ENCODE results near the gene TEK.
A peak's percentile ranks its signal among the peaks of the same experiment; 100 is the strongest.

TEK gene

GRCh38 chr9:27276193-27277030, 167.4 kb downstream of the TEK start (continued):
- TF ChIP-seq ZNF629 (tag by site-specific recombination; IDR thresholded peaks at IDR 0.05) (no peak), GLIS1 (tag by site-specific recombination; IDR thresholded peaks at IDR 0.05) (no peak), ZNF561 (tag by site-specific recombination; IDR thresholded peaks at IDR 0.05; ENCODE audit: borderline replicate concordance) (no peak), ZNF654 (tag by site-specific recombination; IDR thresholded peaks at IDR 0.05; ENCODE audit: low read depth) (peak; percentile 74)
- TF ChIP-seq, protein P1, sequence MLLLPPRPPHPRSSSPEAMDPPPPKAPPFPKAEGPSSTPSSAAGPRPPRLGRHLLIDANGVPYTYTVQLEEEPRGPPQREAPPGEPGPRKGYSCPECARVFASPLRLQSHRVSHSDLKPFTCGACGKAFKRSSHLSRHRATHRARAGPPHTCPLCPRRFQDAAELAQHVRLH (tag by site-specific recombination; IDR thresholded peaks at IDR 0.05), result no peak

- no peaks in the 10 kb centered on the region for H3K4me1 ChIP-seq (ENCODE audit: control insufficient read depth, insufficient read depth, low read length)
- POLR2A ChIA-PET, result no interaction called here
- no peak overlapping the region for H3K27ac ChIP-seq (ENCODE audit: extremely low read depth, low read depth, low read length)
- H3K9me3 ChIP-seq (ENCODE audit: control insufficient read depth, insufficient read depth, low read depth, low read length), result no peaks in the 10 kb centered on the region
- no peak overlapping the region for H3K4me3 ChIP-seq (ENCODE audit: low read depth, low read length)
- TF ChIP-seq ZBTB1 (tag by site-specific recombination; IDR thresholded peaks at IDR 0.05) (no peak), ZSCAN23 (tag by site-specific recombination; IDR thresholded peaks at IDR 0.05) (no peak), ZNF837 (tag by site-specific recombination; IDR thresholded peaks at IDR 0.05) (no peak), ZNF184 (tag by site-specific recombination; IDR thresholded peaks at IDR 0.05) (no peak), KLF7 (tag by site-specific recombination; IDR thresholded peaks at IDR 0.05; ENCODE audit: borderline replicate concordance) (no peak), RBAK (tag by site-specific recombination; IDR thresholded peaks at IDR 0.05) (no peak), ZNF76 (tag by site-specific recombination; IDR thresholded peaks at IDR 0.05; ENCODE audit: borderline replicate concordance, low read depth) (no peak), ZNF354C (tag by site-specific recombination; IDR thresholded peaks at IDR 0.05; ENCODE audit: borderline replicate concordance, low read depth) (no peak), SCRT1 (tag by site-specific recombination; IDR thresholded peaks at IDR 0.05; ENCODE audit: borderline replicate concordance) (no peak), IKZF3 (tag by site-specific recombination; IDR thresholded peaks at IDR 0.05) (no peak), ZNF571 (tag by site-specific recombination; IDR thresholded peaks at IDR 0.05) (no peak), ZNF311 (tag by site-specific recombination; IDR thresholded peaks at IDR 0.05; ENCODE audit: borderline replicate concordance) (no peak), PRDM10 (tag by site-specific recombination; IDR thresholded peaks at IDR 0.05) (no peak)
- TF ChIP-seq, protein P2, sequence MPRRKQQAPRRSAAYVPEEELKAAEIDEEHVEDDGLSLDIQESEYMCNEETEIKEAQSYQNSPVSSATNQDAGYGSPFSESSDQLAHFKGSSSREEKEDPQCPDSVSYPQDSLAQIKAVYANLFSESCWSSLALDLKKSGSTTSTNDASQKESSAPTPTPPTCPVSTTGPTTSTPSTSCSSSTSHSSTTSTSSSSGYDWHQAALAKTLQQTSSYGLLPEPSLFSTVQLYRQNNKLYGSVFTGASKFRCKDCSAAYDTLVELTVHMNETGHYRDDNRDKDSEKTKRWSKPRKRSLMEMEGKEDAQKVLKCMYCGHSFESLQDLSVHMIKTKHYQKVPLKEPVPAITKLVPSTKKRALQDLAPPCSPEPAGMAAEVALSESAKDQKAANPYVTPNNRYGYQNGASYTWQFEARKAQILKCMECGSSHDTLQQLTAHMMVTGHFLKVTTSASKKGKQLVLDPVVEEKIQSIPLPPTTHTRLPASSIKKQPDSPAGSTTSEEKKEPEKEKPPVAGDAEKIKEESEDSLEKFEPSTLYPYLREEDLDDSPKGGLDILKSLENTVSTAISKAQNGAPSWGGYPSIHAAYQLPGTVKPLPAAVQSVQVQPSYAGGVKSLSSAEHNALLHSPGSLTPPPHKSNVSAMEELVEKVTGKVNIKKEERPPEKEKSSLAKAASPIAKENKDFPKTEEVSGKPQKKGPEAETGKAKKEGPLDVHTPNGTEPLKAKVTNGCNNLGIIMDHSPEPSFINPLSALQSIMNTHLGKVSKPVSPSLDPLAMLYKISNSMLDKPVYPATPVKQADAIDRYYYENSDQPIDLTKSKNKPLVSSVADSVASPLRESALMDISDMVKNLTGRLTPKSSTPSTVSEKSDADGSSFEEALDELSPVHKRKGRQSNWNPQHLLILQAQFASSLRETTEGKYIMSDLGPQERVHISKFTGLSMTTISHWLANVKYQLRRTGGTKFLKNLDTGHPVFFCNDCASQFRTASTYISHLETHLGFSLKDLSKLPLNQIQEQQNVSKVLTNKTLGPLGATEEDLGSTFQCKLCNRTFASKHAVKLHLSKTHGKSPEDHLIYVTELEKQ (tag by site-specific recombination; IDR thresholded peaks at IDR 0.05; ENCODE audit: borderline replicate concordance), result no peak
- TF ChIP-seq, protein P3, sequence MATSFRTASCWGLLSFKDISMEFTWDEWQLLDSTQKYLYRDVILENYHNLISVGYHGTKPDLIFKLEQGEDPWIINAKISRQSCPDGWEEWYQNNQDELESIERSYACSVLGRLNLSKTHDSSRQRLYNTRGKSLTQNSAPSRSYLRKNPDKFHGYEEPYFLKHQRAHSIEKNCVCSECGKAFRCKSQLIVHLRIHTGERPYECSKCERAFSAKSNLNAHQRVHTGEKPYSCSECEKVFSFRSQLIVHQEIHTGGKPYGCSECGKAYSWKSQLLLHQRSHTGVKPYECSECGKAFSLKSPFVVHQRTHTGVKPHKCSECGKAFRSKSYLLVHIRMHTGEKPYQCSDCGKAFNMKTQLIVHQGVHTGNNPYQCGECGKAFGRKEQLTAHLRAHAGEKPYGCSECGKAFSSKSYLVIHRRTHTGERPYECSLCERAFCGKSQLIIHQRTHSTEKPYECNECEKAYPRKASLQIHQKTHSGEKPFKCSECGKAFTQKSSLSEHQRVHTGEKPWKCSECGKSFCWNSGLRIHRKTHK (tag by site-specific recombination; IDR thresholded peaks at IDR 0.05), result no peak
- TF ChIP-seq, protein P4, sequence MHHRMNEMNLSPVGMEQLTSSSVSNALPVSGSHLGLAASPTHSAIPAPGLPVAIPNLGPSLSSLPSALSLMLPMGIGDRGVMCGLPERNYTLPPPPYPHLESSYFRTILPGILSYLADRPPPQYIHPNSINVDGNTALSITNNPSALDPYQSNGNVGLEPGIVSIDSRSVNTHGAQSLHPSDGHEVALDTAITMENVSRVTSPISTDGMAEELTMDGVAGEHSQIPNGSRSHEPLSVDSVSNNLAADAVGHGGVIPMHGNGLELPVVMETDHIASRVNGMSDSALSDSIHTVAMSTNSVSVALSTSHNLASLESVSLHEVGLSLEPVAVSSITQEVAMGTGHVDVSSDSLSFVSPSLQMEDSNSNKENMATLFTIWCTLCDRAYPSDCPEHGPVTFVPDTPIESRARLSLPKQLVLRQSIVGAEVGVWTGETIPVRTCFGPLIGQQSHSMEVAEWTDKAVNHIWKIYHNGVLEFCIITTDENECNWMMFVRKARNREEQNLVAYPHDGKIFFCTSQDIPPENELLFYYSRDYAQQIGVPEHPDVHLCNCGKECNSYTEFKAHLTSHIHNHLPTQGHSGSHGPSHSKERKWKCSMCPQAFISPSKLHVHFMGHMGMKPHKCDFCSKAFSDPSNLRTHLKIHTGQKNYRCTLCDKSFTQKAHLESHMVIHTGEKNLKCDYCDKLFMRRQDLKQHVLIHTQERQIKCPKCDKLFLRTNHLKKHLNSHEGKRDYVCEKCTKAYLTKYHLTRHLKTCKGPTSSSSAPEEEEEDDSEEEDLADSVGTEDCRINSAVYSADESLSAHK (tag by site-specific recombination; IDR thresholded peaks at IDR 0.05), result no peak
- CTCF ChIA-PET, result interaction anchor here (0.7 to 2.6 kb wide), 5 partner anchors 9 to 245 kb away, joined by 3 to 8 read pairs (median 4); no protein-coding TSS in a partner anchor
- H3K36me3 ChIP-seq (ENCODE audit: control insufficient read depth in 2 of 2, insufficient read depth in 1 of 2, low read length in 2 of 2), result no peaks in the 10 kb centered on the region
These were observed 169.3 kb downstream of the TEK start for GRCh38 chr9:27278374-27278773.

All from HEK293 (cell line).